Kasumi-1 (cell line): ENCODE data around the gene ATP6V0E2.

Experiments
- DNase-seq, 2 experiments: peaks; one replicate each; lab custom pipeline; 2025; lab: John Stamatoyannopoulos, UW

ATP6V0E2 gene

DNA sequence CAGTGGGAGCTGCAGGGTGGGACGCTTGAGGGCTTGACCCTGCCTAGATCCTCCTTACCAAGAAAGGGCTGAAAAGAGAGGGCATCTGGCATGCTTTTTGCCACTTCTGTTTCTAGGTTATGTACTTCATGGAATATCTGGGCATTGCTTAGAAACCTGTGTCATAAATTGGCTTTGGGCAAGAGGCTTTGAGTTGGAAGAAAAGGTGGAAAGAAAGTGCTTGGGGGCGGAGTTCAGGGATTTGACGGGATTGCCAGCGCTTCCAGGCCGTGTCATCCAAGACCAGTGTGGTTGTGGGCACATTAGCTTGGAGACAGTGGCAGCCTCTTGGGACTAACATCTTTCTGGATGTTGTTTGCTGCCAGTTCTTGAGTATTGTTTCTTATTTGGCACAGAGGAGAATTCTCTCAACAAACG lies 34.8 kb upstream of the ATP6V0E2 start:
- peak in 1 of 2 experiments; percentile 41 for DNase-seq

GRCh38 chr7:149839933-149840332 lies 33.8 kb upstream of the ATP6V0E2 start:
- no peak for DNase-seq

DNA sequence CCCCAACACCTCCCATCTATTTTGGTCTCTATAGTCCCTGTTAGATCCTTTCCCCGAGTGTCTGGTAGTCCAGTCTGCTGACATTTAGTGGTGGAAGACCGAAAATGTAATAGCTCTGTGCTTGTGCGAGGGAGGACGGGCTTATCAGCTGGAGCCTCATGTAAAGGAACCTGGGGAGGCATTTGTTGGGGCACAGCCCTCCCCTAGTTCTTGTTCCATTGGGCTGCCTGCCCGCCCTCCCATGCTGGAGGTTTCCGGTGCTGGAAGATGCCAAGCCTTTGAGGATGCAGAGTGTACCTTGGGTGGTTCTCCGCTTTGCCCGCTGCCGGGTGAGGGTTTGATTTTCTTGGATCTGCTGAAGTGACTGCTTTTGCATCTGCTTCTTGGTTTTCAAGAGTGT lies 30.2 kb upstream of the ATP6V0E2 start:
- no peak for DNase-seq

GRCh38 chr7:149844445-149844844 lies 29.3 kb upstream of the ATP6V0E2 start:
- DNase-seq: no peak

DNA sequence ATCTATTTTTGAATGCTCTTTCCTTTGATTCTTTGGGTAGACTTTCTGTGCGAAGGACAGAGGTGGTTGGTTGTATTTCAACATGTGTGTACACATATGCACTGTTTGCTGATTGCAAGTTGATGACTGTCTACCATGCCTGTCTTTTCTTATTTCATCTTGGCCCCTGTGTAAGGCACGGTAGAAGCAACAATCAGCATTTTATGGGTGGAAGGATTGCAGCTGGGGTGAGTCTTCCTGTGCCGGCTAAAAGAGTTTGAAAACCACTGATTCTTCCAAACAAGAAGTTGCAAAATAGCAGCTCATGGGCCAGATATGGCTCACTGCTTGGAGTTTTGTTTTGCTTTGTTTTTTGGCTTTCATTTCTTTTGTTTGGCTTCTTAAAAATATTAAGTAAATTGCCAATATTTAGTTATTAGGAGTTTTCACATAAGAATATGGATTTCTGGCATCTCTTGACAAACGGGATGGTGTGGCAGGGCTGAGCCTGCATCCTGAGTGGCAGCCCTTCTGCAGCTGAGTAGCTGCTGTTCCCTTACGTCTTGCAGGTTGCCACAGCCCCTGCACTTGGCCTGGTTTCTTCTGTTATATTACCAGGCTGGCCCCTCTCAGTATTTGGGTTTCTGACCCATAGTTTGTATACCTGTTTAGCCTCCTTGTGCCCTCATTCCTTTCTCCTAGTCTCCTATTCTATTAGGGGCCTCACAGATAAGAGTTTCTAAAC lies 28.4 kb upstream of the ATP6V0E2 start:
- peak in 1 of 2 experiments; percentile 14 for DNase-seq

GRCh38 chr7:149846021-149846420 lies 27.7 kb upstream of the ATP6V0E2 start:
- no peak for DNase-seq

- no peak for DNase-seq
These were observed 27.2 kb upstream of the ATP6V0E2 start for GRCh38 chr7:149846436-149847046.

GRCh38 chr7:149849174-149849573 lies 24.6 kb upstream of the ATP6V0E2 start:
- no peak for DNase-seq

GRCh38 chr7:149850007-149850594 lies 23.7 kb upstream of the ATP6V0E2 start:
- DNase-seq: no peak

DNA sequence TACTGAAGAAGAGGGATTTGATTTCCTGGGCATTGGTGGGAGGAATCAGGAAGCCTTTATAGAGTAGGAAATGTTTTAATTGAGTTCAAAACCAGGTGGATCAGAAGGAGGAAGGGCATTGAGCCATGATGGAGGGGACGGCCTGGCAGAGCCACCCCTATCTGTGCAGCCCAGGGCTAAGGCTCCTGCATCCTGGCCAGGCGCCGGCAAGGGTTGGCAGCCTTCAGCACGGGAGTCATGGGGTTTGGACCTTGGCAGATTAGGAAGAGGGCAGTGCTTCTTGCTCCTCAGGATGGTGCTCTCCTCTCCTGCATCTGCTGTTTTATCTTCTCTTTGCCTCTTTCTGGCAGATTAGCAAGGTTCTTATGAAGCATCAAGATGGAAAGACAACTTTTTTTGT lies 23.1 kb upstream of the ATP6V0E2 start:
- DNase-seq: no peak

DNA sequence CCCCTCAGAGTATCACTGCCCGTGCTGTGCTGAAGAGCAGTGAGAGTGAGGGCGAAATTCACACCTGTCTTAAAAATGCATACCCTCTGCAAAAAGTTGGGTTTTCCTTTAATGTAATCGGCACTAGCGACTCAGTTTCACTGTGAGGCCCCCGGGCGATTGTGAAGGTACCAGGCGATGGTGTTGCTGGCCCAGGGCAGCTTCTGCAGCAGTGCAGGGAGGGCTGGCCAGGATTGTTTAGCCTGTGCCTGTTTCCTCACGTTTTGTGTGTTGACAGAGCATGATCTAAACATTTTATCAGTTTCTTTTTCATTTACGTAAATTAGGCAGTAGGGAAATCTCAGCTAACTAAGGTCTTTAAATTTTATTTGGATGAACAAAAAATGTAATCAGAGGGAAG lies 22.3 kb upstream of the ATP6V0E2 start:
- DNase-seq: no peak

DNA sequence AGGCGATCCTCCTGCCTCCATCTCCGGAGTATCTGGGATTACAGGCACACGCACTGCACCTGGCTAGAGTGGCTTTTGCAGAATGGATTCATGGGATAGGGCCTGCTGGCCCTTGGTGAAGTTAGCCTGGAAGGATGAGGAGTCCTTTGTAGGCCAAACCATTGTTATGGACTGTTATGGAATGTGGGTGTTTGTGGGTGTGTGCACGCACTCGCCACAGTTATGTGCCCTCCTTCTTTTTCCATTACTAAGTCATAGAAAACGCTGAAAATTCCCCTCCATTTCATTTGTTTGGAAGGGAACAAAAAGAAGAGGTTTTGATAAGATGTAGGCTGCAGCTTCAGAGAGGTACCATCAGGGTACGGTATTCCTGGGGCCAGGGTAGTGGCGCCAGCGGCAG lies 20.6 kb upstream of the ATP6V0E2 start:
- DNase-seq: no peak

GRCh38 chr7:149854611-149855360 lies 19.0 kb upstream of the ATP6V0E2 start:
- peak in 1 of 2 experiments; percentile 28 for DNase-seq

GRCh38 chr7:149855361-149856305 lies 18.1 kb upstream of the ATP6V0E2 start:
- peak; percentile 48 to 68 for DNase-seq

DNA sequence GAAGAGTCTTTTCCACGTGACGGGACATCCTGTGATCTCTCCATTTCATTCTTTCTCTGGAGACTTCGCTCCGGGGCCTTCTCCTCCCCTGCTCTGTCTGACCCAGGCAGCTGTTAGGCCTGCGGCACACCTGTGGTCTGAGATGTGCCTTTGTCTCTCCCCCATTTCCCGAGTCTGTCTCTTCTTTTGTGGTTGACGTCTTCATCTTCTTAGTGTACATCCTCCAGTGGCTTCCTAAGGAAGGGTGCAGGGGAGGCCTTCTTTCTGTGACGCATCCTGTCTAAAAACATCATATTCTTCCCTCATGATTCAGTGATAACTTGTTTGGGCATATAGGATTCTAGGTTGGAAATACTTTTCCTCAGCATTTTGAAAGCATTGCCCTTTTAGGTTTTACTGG lies 17.2 kb upstream of the ATP6V0E2 start:
- DNase-seq: no peak

DNA sequence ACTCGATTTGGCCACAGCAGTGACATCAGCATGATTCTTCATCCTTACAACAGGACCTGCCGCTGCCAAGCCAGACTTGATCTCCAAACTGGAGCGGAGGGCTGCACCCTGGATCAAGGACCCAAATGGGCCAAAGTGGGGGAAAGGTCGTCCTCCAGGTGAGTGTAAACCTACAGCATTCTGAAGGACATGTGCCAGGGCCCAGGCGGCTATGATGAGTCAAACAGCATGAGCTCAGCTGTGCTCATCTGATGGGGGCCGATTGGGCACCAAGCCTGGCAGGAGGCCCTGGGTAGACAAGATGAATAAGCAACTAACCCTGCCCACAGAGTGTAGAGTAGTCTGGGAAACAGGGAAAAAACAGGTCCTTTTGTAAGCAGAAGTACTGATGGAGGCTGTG lies 14.4 kb upstream of the ATP6V0E2 start:
- DNase-seq: no peak

DNA sequence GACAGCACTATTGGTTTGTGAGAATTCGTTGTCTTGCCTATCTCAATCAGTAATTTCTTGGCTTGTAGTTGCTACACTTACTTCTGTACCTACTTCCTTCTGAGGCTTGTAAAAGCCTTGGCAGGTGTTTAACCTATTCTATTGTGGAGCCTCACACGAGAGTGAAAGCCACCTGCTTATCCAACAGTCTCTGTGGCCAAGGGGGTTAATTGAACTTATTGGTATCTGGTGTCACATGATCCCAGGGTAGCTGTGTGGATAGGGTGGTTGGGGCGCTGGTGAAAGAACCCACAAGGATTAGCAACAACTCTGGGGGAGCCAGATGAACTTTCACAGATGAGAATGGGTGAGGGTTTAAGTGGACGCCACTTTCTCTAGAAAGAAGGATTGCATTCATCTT lies 13.9 kb upstream of the ATP6V0E2 start:
- no peak for DNase-seq

DNA sequence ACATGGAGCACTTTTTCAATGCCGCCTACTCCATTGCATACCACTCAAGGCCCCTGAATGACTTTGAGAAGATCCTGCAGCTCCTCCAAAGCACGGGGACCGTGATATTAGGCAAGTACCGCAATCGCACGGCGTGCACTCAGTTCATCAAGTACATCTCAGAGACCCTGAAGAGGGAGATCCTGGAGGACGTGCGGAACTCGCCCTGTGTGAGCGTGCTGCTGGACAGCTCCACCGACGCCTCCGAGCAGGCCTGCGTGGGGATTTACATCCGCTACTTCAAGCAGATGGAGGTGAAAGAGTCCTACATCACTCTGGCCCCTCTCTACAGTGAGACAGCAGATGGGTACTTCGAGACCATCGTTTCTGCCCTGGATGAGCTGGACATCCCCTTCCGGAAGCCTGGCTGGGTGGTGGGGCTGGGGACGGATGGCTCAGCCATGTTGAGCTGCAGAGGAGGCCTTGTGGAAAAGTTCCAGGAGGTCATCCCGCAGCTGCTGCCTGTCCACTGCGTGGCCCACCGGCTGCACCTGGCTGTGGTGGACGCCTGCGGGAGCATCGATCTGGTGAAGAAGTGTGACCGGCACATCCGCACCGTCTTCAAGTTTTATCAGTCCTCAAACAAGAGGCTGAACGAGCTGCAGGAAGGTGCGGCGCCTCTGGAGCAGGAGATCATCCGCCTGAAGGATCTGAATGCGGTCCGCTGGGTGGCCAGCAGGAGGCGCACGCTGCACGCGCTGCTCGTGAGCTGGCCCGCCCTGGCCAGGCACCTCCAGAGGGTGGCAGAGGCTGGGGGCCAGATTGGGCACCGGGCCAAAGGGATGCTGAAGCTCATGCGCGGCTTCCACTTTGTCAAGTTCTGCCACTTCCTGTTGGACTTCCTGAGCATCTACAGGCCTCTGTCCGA lies 12.7 kb upstream of the ATP6V0E2 start:
- no peak for DNase-seq

GRCh38 chr7:149861728-149862045 lies 12.1 kb upstream of the ATP6V0E2 start:
- DNase-seq: no peak

DNA sequence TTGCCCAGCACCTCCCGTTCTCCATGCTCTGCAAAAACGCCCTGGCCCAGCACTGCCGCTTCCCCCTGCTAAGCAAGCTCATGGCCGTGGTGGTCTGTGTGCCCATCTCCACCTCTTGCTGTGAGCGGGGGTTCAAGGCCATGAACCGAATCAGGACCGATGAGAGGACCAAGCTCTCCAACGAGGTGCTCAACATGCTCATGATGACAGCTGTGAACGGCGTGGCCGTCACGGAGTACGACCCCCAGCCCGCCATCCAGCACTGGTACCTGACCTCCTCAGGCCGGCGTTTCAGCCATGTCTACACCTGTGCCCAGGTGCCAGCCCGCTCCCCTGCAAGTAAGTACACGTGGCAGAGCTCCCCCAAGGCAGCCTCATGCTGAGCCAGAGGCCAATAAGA lies 11.6 kb upstream of the ATP6V0E2 start:
- no peak for DNase-seq

DNA sequence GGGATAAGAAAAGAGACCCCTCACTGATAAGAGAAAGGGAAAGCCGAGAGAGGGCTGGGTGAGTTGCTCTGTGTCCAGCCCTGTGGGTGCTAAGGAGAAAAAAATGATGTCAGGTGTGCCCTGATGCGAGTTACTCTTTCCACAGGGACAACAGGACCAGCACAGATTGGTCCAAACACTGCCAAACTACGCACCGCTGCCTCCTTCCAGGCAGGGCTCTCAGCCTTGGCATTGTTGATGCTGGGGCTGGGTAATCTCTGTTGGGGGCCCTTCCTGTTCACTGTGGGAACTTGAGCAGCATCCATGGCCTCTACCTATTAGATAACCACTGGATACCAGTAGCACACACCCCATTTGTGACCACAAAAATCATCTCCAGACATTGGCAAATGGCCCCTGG lies 10.3 kb upstream of the ATP6V0E2 start:
- DNase-seq: no peak
